Kidney tubule cell (primary cell): ENCODE measurements around the gene C1orf50.
"Not testable (repeated sequence)": the region's sequence is repeated elsewhere in the genome, so short reads cannot be mapped to it uniquely, and the experiment has no call there.

Source experiments
- DNase-seq: peaks from one replicate; pipeline ENCODE4 v3.0.0-alpha.2; 2018; ENCODE audit warnings: low spot score

Gene C1orf50

DNA sequence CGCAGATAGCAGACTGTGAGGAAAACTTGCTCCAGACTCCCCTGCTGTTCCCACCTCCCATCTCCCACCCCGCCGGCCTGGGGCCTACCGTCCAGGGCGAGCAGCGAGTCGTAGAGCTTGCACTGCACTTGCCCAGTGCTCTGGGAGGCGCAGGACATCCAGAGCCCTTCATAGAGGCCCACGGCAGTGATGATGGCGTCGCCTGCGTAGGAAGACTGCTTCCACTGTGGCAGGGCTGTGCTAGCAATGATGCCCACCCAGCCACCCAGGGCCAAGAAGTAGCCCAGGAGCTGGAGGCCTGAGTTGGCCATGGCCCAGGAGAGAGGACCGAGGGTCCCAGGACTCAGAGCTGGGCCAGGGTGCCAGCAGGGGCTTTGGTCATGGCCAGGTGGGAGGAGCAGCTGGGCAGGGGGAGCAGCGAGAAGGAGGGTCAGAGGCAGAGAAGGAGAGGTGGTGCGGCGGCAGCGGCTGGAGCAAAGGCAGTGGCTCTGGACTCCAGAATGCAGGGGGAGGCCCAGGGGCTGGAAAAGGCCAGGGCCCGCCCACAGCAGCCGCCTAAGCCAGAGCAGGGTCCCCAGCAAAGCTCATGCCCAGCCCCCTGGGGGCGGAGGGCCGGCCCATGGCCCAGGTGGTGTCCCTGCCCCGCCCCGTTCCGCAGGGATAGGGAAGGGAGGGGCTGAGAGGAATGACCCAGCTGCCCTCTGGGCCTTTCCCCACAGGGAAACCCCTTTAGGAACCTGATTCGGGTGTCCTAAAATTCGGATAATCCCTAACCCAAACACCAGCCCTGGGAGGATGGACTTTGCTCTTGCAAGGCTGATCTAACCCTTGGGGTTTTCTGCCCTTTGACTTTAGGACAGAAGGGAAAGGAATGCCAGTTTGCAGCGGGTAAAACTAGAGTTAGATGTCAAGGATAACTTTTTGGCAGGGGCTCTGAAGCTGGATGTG, 27.0 kb upstream of the C1orf50 start, which contains the start of gene CLDN19:
TSS of gene CLDN19 (minus strand) at position 484 of the 948 bp plus-strand sequence. CDS start at position 311, 173 bp downstream.
- DNase-seq = no peak

DNA sequence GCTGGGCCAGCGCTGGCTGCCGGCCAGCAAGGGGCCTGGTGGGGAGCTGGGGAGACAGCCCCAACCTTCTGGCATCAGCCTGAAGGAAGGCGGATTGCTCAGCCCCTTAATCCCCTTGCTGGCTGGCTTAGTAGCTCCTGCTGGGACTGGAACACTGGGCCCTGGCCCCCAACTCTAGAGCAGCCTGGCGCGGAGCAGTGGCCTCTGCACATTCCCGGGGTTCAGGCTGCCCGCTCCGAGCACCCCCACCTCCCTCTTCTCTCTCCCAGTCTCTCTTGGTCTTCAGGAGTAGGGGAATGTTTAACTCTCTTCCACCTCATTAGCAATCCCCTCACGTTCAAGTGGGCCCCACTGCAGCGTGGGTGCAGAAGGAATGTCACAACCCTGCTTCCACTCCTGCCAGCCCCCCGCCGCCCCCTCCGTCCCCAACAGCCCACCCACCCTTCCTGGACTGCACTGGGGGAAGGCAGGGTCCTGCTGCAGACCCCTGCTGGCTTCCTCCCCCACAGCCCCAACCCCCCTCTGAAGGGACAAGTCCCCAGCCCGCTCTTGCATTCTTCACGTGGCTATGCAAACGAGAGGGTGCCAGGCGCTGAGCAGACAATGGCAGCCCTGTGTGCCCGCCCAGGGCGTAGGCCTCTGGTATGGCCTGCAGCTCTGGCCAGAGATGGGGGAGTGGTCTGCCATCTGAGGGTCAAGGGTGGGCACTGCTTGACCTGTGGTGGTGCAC, 26.0 kb upstream of the C1orf50 start:
- no peak for DNase-seq

DNA sequence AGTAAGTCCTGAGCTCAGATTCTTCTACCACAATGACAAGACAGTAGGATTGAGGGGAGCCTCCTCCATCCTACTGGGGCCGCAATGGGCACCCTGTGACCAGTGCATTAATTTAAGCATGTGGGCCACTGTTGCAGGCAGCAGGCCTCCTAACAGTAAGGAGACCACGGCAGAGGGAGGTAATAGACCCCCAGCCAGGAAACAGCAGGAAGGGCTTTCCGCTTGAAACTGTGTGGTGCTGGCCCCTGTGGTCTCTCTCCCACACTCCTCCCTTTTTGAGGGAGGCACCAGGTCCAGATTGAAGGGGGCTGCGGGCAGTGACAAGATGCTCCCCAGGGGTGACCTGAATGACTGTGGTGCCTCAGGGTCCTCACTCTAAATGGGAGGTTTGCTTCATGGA, 25.3 kb upstream of the C1orf50 start:
- no peak for DNase-seq

DNA sequence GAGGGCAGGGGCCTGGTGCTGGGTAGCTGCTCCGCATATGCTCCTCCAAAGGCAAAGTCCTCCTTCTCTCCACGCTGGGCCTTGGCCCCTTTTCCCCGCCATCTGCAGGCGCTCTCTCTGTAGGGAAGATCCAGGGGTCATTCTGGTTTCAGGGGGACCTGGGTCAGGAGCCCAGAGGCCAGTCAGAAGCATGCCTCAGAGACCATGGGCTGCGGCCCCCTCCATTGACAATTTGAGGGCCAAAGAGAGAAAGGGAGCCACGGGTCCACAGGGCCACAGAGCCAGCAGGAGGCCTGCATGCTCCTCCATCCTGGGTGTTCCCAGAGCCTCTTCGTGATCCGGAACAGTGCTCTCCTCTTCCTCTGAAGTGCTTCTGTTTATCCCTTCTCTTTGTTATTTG, 24.9 kb upstream of the C1orf50 start:
- no peak for DNase-seq

DNA sequence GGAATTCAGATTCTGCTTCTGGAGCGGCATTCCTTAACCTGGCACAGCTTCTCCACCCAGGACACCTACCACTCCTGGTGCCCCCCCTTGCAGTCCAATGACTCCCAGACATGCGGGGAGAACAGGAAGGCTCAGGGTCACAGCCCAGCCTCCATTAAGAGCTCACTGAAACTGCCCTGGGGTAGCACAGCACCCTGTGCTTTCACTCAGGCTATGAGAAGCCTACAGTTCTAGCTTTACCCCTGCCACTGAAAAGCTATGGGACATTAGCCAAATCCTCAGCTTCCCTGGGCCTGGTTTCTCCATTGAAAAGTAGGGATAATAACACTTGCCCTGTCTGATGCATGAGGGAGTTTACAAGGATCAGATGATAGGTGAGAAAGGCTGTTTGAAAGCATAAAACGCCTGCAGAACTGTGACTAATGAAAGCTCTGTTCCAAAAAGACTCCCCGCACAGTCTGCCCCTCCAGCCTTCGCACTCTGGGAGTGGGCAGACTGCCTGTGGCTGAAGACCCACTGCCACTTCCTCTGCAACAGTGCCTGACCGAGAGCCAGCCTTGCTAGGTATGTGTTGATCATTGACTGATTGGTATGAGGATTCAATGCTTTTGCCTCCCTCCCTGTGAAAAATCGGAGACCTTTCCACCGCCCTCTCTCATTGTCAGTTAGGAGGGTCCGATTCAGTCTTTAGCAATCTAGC, 24.3 kb upstream of the C1orf50 start:
- DNase-seq = peak; percentile 20

DNA sequence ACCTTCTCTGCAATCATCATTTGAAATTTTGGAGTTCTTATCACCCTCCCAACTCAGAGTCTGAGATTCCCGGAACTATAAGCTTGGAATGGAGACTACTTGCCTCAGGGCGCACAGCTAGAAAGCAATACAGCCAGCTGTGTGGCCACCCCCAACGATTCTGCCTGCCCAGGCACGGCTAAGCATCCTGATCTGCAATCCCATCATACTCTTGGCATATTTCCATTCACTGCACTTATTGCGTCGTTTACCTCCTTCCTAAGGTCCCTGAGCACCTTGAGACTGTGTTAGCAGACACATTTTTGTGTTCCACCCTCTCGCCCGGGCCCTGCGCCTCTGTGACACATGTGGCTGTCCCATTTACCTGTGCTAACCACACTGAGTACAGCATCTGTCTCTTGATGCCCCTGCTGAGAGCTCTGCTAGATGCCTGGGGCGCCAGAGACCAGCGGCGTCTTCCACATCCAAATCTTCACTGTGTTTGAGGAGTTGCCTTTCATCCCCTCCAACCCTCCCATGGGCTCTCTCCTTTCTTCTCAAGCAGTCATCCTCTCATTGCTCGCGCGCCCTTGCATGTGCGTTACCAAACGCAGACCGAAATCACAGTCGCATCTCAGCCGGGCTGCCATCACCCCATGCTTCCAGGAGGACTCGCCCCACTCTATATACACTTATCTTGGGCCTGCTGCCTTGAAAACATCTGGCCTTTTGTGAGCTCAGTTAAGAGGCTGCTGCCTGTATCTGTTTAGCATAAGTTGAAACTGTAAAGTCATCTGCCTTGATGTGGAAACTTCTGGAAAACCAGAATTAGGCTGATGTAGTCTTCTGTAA, 23.5 kb upstream of the C1orf50 start:
- DNase-seq = peak; percentile 32

DNA sequence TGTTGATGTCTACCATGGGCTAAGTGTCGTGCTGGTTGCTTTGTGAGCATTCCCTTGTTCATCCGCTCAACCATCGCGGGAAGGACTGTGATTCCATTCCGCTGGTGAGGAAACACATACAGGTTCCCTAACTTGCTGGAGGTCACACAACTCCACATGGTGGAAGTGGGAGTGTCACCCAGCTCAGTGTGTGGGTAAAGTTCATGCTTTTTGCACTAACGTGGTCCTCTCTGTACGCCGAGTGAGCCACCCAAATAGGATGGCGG, 23.0 kb upstream of the C1orf50 start:
- DNase-seq = no peak

DNA sequence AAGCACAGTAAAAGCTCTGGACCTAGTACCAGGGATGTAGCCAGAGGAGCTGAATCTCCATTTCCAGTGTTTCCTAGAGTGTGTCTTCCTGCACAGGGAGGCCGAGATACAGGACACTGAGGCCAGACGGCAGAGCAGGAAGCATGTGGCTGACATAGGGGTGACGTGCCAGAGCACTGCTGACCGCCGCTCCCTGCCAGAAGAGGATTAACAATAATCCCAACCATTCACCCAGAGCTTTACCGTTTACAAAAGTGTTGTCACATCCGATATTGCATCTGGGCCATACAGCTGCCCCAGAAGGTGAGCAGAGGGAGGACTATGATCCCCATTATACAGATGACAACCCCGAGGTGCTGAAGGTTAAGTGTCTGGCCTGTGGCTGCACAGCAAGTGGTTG, 21.2 kb upstream of the C1orf50 start:
- no peak for DNase-seq

DNA sequence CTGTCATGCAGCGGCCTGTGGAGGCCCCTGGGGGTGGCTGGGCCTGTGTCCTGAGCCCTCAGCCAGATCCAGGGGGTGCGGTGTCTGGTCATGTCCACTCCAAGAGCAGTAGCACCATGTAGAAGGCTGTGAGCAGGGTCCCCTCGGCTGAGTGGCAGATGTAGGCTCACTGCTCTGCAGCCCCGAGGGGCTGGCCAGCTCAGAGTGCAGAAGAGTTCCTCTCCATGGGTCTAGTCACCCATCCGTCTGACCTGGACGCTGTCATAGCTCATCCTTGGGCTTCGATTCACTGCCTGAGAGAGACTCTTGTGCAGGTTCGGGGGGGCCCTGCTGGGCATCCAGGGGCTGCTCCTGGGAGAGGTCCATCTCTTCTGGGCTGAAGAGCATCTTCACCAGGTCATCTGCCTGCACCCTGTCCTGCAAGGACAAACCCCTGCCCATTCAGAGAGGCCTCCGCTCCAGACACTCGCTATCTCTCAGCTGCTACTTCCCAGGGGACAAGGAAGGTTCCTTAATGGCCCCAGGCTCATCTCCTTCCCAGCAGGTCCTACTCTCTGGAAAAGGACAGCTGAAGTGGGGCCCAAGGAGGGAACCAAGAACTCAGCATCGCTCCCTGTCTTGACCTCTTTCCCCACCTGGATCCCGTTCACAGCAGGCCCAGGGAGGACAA, 20.5 kb upstream of the C1orf50 start:
- no peak for DNase-seq

DNA sequence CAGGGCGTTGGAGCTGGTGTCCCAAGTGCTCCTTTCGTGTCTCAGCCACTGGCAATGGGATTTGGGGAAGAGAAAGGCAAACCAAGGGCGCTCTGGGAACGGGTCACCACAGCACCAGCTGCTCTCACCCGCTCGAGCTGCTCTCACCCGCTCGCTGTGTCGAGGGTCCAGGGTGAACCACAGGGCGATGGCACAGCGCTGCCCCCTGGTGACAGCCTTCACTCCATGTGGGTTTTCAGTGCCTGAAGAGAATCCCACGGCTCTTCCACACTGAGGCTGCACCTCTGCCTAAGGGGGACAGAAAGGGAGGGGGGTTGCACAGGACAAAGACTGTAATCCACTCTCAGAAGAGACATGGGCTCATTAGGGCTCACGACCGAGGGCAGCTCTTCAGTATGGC, 19.9 kb upstream of the C1orf50 start:
- no peak for DNase-seq

DNA sequence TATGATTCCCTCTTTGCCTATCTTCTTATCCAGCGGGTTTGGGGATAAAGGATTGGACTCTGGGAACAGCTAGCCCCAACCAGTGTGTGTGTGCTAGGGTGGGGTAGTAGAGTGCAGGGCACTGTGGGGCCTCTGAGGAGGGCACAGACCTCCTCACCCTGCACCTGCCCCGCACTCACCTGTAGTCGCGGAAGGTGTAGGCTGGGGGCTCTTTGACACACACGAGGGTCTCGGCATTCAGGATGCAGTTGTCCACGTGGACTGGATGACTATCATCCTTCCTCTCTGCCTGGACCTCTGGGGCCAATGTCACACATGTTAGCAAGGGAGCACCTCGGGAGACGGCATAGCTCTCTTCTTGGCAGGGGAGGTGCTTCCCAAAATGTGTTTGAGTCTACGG, 19.0 kb upstream of the C1orf50 start:
- no peak for DNase-seq

DNA sequence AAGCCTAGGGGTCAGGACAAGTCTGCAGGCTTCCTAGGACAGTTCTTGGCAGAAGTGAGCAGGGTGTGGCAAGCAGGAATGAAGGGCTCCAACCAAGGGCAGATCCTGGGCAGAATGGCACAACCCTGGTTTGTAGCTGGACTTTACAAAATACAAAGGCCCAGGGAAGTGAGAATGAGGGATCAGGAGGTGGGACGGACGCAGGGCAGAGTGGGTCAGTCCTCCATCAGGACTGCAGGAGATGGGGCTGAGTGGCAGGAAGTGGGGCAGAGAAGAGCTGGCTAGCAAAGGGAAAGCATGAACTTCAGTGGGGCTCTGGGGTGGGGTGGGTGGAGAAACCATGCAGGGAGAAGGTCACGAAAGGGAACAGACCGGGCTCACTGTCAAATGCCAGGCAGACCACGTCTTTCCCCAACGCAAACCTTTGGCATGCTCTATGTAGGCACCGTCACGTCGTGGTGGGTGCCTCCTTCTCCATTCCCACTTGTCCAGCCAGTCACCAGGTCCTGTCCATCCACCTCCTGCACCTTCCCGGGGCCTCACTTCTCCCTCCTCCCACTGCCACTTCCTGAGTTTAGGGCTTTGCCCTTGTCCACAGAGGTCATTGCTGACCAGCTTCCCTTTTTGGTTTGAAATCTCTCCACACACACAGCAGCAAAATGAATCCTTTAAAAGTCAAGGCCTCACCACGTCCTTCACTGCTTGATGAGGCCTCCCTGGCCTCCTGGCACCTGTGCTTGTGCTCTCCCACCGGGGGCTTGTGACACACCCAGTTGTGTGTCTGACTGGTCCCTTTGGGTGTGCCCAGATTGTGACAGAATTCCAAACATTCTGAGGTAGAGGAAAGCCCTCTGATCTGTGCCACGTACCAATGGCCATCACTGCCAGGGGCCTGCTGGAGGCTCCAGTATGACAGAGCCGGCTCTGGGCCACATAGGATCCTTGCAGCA, 18.3 kb upstream of the C1orf50 start:
- DNase-seq = no peak

DNA sequence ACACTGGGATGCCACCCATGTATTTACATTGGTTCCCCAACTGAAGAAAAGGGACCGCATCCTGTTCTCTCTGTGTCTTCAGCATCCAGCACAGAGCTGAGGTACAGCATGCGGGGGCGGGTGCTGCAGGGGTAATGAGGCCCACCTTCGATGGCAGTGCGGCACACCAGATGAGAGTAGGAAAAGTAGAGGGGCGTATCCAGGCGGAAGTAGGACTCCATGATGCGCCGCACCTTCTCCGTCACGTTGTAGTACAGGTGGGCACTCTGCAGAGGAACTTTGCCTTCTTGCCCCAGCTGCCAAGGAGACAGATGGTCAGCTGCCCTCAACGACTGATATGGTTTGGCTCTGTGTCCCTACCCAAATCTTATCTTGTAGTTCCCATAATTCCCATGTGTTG, 17.0 kb upstream of the C1orf50 start:
- DNase-seq = no peak

DNA sequence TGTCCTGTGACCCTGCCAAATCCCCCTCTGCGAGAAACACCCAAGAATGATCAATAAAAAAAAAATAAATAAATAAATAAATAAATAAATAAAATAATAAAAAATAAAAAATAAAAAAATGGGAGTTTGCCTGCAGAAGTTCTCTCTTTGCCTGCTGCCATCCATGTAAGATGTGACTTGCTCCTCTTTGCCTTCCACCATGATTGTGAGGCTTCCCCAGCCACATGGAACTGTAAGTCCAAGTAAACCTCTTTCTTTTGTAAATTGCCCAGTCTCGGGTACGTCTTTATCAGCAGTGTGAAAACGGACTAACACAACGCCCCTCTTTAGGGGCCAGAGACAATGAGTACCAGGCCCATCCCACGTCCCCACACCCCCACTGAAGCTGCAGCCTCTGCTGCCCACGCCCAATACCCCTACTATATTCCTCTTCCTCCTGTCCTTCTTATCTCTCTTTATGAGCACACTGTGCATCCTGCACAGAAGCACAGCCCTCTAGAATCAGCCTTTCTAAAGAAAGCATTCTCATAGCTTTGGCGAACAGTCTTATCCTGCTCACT, 15.5 kb upstream of the C1orf50 start:
- DNase-seq = not testable (repeated sequence)

DNA sequence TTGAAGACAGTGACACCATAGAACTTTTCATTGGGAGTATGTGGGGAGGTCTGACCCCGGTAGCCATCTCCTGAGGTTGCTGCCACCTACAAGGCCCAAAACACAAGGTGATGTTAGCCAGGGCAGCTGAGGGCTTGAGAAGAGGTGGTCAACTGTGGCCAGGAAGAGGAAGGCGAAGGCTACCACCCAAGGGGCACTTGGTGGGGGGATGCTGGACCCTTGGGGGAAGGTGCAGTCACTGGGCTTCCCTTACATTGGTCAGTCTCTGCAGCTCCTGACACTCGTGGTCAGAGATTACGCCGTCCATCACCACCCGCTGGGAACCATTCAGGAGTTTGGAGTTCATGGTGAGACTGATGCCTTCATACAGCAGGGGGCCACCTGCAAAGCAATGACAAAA, 14.8 kb upstream of the C1orf50 start:
- no peak for DNase-seq

DNA sequence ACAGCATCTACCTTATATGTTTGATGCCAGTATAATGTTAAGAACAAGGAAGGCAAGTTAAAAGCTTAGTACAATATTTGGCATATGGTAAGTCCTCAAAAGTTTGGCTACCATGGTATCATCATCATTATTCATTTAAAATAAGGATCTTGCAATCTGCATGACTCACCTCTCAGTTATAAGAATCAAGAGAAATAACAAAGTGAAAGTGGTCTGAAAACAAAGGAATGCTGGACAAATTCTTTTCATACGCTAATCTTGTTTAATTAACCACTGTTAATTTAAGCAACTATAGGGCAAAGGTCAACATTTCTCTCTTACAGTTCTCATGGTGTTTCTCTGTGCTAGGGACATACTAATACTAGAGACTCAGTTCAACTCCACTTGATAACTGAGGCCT, 14.0 kb upstream of the C1orf50 start:
- peak; percentile 28 for DNase-seq

DNA sequence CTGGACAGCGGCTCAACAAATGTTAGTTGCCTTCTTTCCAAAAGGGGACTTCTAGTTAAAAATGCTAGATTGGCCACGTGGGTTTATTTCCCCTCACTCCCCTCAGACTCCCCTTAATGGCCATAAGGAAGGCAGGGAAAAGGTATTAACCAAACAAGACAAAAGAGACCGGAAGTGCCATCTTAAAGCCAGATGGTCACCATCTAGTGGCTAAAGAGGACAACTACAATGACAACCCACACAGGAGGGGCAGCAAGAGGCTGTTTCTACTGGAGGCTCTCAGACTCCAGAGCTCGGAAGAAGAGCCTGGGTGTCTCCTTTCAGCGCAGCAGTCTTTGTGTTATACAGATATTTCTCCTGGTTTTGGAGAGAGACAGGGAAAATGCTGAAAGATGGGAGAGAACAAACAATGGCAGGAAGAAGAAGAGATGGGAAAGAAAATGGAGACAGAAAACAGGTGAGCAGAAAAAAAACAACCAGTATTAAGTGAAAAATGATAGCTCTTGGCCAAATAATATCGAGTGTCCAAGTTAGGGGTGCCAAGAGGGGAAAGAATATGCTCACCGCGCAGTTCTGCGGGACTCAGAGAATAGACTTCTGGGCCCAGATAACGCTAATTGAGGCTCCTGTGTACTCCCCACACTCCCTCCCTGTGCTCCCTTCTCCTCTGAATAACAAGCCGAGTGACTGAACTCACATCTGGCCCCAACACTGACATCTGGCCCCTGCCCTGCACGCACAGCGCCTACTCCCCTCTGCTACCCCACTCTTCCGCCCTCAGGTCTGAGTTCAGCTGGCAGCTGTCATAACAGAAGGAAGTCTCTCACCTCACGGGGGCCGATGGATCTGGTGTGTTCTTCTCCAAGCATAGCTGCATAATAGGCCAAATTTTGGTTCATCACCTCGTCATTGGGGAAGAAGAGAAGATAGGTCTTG, 9.8 kb upstream of the C1orf50 start:
- peak; percentile 68 for DNase-seq

DNA sequence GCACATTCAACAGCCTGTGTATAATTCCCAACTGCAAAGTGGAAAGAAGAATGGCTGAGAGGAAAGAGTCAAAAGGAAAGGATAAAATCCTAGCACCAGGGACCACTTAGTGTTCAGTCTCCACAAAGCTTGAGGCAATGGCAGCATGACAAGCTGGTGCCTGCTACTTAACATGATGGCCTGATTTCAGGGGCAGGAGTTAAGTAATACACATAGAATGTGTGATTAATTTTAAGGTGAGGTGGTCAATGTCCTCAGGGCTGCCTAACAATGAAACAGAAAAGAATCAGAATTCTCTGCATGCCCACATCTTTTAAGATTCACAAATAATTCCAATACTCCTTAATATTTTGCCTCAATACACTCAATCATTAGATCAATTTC, 9.2 kb upstream of the C1orf50 start:
- no peak for DNase-seq

DNA sequence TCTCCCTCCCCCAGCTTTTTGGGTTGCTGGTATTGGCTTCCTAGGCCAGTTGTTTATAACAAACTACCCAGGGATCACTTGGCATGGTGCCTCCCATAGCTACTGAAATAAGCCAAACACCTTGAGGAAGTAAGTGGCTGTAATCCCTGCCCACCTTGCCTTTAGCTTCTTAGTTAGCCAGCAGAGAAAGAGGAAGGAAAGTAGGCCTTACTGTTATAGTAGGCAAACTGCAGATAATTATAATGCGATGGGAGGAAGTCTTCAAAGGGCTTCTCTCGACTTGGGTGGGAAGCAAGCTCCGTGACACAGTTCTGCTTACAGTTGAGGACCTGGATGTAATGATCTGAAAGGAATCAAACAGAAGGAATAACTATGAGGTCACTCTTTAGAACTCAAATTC, 8.4 kb upstream of the C1orf50 start:
- DNase-seq = no peak
